SK-N-SH treated with all-trans-retinoic acid at 6 μM for 48 hours (cell line): ENCODE results near the gene HLTF.

Source experiments
- ATAC-seq: fragments of 200-7000 bp; cut with Tn5 transposase; 3 replicates; pipeline ENCODE4 v1.9.1; 2020; ENCODE audit warnings: mild to moderate bottlenecking, moderate library complexity
- ARNTL ChIP-seq: fragments of 450-650 bp; formaldehyde crosslinking; IDR thresholded peaks from 2 replicates; pipeline ENCODE4 v1.5.0; 2020; ENCODE audit warnings: low read depth, mild to moderate bottlenecking, moderate library complexity, borderline replicate concordance
- BACH2 ChIP-seq: fragments of 250-450 bp; sonication (Bioruptor Pico); IDR thresholded peaks from 2 replicates; pipeline ENCODE4 v1.9.0; 2021; ENCODE audit warnings: mild to moderate bottlenecking, borderline replicate concordance
- CSDC2 ChIP-seq: fragments of 250-450 bp; sonication (Bioruptor Pico); IDR thresholded peaks from 2 replicates; pipeline ENCODE4 v1.5.0; 2020; ENCODE audit warnings: mild to moderate bottlenecking, moderate library complexity
- ESRRG ChIP-seq: fragments of 250-450 bp; sonication (Bioruptor Pico); IDR thresholded peaks from 2 replicates; pipeline ENCODE4 v1.6.1; 2021; ENCODE audit warnings: mild to moderate bottlenecking
- GLIS3 ChIP-seq: fragments of 250-450 bp; sonication (Bioruptor Pico); IDR thresholded peaks from 2 replicates; pipeline ENCODE4 v1.5.0; 2020; ENCODE audit warnings: mild to moderate bottlenecking, moderate library complexity
- OSR1 ChIP-seq: fragments of 250-450 bp; sonication (Bioruptor Pico); IDR thresholded peaks from 2 replicates; pipeline ENCODE4 v1.8.0; 2022; ENCODE audit warnings: moderate library complexity, mild to moderate bottlenecking, inconsistent platforms
- PPARA ChIP-seq: fragments of 250-450 bp; sonication (Bioruptor Pico); IDR thresholded peaks from 2 replicates; pipeline ENCODE4 v1.5.0; 2020; ENCODE audit warnings: mild to moderate bottlenecking, borderline replicate concordance
- RARB ChIP-seq: fragments of 250-450 bp; sonication (Bioruptor Pico); IDR thresholded peaks from 2 replicates; pipeline ENCODE4 v1.8.0; 2021; ENCODE audit warnings: mild to moderate bottlenecking, moderate library complexity
- SNAI2 ChIP-seq: fragments of 250-450 bp; sonication (Bioruptor Pico); IDR thresholded peaks from 2 replicates; pipeline ENCODE4 v1.5.0; 2020; ENCODE audit warnings: mild to moderate bottlenecking, moderate library complexity
- TCF4 ChIP-seq: fragments of 250-450 bp; sonication (Bioruptor Pico); IDR thresholded peaks from 2 replicates; pipeline ENCODE4 v1.8.0; 2021; ENCODE audit warnings: mild to moderate bottlenecking, moderate library complexity, borderline replicate concordance
- ZFP30 ChIP-seq: fragments of 450-650 bp; formaldehyde crosslinking; IDR thresholded peaks from 2 replicates; pipeline ENCODE4 v1.5.0; 2022; ENCODE audit warnings: mild to moderate bottlenecking, moderate library complexity
- ZNF565 ChIP-seq: fragments of 450-650 bp; formaldehyde crosslinking; conservative IDR thresholded peaks from 2 replicates; pipeline ENCODE4 v1.5.0; 2020; ENCODE audit warnings: low read depth, mild to moderate bottlenecking, moderate library complexity
- ZNF70 ChIP-seq: fragments of 450-650 bp; formaldehyde crosslinking; IDR thresholded peaks from 2 replicates; pipeline ENCODE4 v1.5.0; 2020; ENCODE audit warnings: mild to moderate bottlenecking, moderate library complexity
- ZNF8 ChIP-seq: fragments of 450-650 bp; formaldehyde crosslinking; IDR thresholded peaks from 2 replicates; pipeline ENCODE4 v1.5.0; 2020; ENCODE audit warnings: mild to moderate bottlenecking, moderate library complexity
- TF ChIP-seq, protein P1 (sequence below): fragments of 250-450 bp; sonication (Bioruptor Pico); IDR thresholded peaks from 2 replicates; pipeline ENCODE4 v1.5.1; 2021; ENCODE audit warnings: mild to moderate bottlenecking, moderate library complexity
- TF ChIP-seq, protein P2 (sequence below): fragments of 250-450 bp; sonication (Bioruptor Pico); IDR thresholded peaks from 2 replicates; pipeline ENCODE4 v1.5.0; 2020; ENCODE audit warnings: mild to moderate bottlenecking, moderate library complexity
- TF ChIP-seq, protein P3 (sequence below): fragments of 250-450 bp; sonication (Bioruptor Pico); IDR thresholded peaks from 2 replicates; pipeline ENCODE4 v1.5.1; 2020; ENCODE audit warnings: low read depth, mild to moderate bottlenecking, moderate library complexity
- TF ChIP-seq, protein P4 (sequence below): fragments of 250-450 bp; sonication (Bioruptor Pico); IDR thresholded peaks from 2 replicates; pipeline ENCODE4 v1.8.0; 2020; ENCODE audit warnings: mild to moderate bottlenecking, moderate library complexity, borderline replicate concordance

The HLTF gene

DNA sequence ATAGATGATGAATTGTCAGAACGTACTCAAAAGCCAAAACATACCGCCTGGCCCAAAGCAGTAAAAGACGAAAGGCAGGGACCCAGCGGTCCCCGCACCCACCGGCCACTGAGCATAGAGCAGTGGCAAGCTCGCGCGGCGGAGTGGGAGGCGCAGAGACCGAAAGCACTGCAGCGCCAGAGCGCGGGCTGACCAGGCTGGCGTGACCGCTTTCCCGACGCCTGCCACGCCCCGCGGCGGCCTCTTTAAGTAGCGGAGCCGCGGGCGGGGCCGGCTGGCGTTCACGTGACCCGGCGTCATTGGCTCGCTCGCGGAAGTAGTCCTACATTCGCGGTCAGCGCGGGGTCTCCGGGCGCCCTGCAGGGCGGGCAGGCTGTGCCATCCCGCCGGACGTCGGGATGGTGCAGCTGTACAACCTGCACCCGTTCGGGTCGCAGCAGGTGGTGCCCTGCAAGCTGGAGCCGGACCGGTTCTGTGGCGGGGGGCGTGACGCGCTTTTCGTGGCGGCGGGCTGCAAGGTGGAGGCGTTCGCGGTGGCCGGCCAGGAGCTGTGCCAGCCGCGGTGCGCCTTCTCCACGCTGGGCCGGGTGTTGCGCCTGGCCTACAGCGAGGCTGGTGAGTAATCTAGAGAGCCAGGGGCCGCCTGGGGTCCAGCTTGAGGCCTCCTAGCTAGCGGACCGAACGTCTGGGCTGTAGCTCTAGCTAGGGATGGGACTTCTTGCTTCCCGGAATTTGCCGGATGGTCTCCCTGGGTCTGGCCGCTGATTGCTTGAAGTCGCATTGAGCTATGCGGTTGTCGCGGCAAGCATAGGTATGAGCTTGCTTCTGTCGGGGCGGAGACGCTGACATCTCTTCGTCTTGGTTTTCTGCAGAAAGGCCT, 43.2 kb upstream of the HLTF start, which contains the start of gene HPS3 (continued):
- TF ChIP-seq, protein P1, sequence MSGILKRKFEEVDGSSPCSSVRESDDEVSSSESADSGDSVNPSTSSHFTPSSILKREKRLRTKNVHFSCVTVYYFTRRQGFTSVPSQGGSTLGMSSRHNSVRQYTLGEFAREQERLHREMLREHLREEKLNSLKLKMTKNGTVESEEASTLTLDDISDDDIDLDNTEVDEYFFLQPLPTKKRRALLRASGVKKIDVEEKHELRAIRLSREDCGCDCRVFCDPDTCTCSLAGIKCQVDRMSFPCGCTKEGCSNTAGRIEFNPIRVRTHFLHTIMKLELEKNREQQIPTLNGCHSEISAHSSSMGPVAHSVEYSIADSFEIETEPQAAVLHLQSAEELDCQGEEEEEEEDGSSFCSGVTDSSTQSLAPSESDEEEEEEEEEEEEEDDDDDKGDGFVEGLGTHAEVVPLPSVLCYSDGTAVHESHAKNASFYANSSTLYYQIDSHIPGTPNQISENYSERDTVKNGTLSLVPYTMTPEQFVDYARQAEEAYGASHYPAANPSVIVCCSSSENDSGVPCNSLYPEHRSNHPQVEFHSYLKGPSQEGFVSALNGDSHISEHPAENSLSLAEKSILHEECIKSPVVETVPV (CRISPR knock-in tag): no peak
- TF ChIP-seq BACH2 (CRISPR knock-in tag): no peak
- TF ChIP-seq, all 23 proteins: peak for 4

DNA sequence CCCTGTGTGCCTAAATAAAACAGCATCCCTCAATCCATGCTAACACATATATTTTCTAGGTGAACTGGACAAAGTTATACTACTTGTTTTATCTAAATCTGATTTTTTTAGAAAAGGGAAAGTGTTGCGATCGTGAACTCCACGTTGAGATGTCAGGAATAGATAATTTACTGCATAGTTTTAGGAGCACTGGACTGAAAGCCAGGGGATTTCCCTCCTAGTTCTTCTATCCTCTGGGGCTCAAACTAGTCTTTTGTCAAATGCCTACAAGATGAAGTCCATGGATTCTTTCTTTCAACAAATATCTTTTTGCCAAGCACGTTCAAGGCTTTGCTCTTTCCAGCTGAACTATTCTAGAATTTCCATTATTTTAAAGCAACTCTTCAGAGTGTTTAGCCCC, 42.5 kb upstream of the HLTF start:
- TF ChIP-seq, protein P2, sequence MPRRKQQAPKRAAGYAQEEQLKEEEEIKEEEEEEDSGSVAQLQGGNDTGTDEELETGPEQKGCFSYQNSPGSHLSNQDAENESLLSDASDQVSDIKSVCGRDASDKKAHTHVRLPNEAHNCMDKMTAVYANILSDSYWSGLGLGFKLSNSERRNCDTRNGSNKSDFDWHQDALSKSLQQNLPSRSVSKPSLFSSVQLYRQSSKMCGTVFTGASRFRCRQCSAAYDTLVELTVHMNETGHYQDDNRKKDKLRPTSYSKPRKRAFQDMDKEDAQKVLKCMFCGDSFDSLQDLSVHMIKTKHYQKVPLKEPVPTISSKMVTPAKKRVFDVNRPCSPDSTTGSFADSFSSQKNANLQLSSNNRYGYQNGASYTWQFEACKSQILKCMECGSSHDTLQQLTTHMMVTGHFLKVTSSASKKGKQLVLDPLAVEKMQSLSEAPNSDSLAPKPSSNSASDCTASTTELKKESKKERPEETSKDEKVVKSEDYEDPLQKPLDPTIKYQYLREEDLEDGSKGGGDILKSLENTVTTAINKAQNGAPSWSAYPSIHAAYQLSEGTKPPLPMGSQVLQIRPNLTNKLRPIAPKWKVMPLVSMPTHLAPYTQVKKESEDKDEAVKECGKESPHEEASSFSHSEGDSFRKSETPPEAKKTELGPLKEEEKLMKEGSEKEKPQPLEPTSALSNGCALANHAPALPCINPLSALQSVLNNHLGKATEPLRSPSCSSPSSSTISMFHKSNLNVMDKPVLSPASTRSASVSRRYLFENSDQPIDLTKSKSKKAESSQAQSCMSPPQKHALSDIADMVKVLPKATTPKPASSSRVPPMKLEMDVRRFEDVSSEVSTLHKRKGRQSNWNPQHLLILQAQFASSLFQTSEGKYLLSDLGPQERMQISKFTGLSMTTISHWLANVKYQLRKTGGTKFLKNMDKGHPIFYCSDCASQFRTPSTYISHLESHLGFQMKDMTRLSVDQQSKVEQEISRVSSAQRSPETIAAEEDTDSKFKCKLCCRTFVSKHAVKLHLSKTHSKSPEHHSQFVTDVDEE (CRISPR knock-in tag): no peak
- TF ChIP-seq ZNF70 (CRISPR knock-in tag) (no peak), ESRRG (CRISPR knock-in tag) (no peak), PPARA (no peak), ARNTL (CRISPR knock-in tag) (no peak), ZNF8 (CRISPR knock-in tag) (no peak), CSDC2 (CRISPR knock-in tag) (no peak), RARB (CRISPR knock-in tag) (no peak), ZFP30 (CRISPR knock-in tag) (no peak), ZNF565 (CRISPR knock-in tag) (no peak), GLIS3 (CRISPR knock-in tag) (no peak), SNAI2 (no peak)
- TF ChIP-seq, protein P3, sequence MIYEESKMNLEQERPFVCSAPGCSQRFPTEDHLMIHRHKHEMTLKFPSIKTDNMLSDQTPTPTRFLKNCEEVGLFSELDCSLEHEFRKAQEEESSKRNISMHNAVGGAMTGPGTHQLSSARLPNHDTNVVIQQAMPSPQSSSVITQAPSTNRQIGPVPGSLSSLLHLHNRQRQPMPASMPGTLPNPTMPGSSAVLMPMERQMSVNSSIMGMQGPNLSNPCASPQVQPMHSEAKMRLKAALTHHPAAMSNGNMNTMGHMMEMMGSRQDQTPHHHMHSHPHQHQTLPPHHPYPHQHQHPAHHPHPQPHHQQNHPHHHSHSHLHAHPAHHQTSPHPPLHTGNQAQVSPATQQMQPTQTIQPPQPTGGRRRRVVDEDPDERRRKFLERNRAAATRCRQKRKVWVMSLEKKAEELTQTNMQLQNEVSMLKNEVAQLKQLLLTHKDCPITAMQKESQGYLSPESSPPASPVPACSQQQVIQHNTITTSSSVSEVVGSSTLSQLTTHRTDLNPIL (CRISPR knock-in tag): no peak
- TF ChIP-seq, protein P4, sequence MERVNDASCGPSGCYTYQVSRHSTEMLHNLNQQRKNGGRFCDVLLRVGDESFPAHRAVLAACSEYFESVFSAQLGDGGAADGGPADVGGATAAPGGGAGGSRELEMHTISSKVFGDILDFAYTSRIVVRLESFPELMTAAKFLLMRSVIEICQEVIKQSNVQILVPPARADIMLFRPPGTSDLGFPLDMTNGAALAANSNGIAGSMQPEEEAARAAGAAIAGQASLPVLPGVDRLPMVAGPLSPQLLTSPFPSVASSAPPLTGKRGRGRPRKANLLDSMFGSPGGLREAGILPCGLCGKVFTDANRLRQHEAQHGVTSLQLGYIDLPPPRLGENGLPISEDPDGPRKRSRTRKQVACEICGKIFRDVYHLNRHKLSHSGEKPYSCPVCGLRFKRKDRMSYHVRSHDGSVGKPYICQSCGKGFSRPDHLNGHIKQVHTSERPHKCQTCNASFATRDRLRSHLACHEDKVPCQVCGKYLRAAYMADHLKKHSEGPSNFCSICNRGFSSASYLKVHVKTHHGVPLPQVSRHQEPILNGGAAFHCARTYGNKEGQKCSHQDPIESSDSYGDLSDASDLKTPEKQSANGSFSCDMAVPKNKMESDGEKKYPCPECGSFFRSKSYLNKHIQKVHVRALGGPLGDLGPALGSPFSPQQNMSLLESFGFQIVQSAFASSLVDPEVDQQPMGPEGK (CRISPR knock-in tag): no peak
- TF ChIP-seq, protein P1 (CRISPR knock-in tag): no peak
- TF ChIP-seq, all 23 proteins: peak for 0
- peak; percentile 10 for ATAC-seq

DNA sequence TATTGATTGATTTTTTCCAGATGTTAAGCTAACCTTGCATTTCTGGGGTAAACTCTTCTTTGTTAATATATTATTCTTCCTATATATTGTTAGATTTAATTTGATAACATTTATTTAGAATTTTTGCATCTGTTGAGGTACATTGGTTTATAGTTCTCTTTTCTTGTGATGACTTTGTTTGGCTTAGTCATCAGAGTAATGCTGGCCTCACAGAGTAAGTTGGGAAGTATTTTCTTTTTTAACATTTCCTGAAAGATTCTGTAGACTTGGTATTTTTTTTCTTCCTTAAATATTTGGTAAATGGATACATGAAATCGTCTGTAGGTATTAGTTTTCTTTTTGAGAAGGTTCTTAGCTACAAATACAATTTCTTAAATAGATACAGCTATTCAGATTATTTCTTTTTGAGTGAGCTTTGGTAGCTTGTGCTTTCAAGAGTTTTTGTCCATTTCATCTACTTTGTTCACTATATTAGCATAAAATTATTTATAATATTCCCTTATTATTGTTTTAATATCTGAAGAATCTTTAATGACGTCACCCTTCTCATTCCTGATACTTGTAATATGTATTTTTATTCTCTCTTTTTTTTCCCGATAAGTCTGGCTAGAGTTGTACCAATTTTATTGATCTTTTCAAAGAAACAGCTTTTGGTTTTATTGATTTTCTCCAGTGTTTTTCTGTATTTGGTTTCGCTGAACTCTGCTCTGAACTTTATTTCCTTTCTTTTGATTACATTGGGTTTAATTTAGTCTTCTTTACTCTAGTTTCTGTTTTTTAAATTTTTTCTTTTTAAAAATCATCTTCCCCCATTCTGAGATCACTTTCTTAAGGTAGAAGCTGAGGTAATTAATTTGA, 36.6 kb upstream of the HLTF start:
- TF ChIP-seq ESRRG (CRISPR knock-in tag) (no peak), OSR1 (CRISPR knock-in tag) (no peak), ZNF565 (CRISPR knock-in tag) (no peak), CSDC2 (CRISPR knock-in tag) (no peak), TCF4 (no peak), ARNTL (CRISPR knock-in tag) (no peak)
- ATAC-seq: no peak
